Endothelial cell of umbilical vein (primary cell): Measurements from ENCODE around the gene RHBDF1.

Source experiments
- EZH2 ChIP-seq: IDR thresholded peaks from 2 replicates; pipeline ENCODE4 v1.6.1; 2012; ENCODE audit warnings: borderline replicate concordance, low read depth, mild to moderate bottlenecking, moderate library complexity, low read length, inconsistent platforms; ENCODE audit not compliant: severe bottlenecking
- MAX ChIP-seq: IDR thresholded peaks from 2 replicates; pipeline ENCODE4 v1.6.1; 2011; ENCODE audit not compliant: insufficient read depth, insufficient read length
- POLR2A ChIP-seq: IDR thresholded peaks from 2 replicates; pipeline ENCODE4 v1.6.1; 2012; ENCODE audit warnings: low read depth, mild to moderate bottlenecking, control low read depth, low read length
- POLR2AphosphoS5 ChIP-seq: IDR thresholded peaks from 2 replicates; pipeline ENCODE4 v1.6.1; 2012; ENCODE audit warnings: low read depth, mild to moderate bottlenecking, control low read depth, low read length, moderate library complexity; ENCODE audit not compliant: insufficient read depth
- TF ChIP-seq, protein P1 (sequence below), 2 donors: IDR thresholded peaks; 1 replicate in 1 of 2; 2 replicates in 1 of 2; pipeline ENCODE4 v1.5.1; 2011; ENCODE audit warnings: low read length in 2 of 2, mild to moderate bottlenecking in 2 of 2, moderate library complexity in 2 of 2, control low read depth in 1 of 2, inconsistent platforms in 1 of 2, low read depth in 1 of 2; ENCODE audit not compliant: insufficient read depth in 1 of 2; ENCODE audit errors: extremely low read depth in 1 of 2

GRCh38 chr16:62283-62967 lies 10.0 kb downstream of the RHBDF1 start:
- TF ChIP-seq, protein P1, sequence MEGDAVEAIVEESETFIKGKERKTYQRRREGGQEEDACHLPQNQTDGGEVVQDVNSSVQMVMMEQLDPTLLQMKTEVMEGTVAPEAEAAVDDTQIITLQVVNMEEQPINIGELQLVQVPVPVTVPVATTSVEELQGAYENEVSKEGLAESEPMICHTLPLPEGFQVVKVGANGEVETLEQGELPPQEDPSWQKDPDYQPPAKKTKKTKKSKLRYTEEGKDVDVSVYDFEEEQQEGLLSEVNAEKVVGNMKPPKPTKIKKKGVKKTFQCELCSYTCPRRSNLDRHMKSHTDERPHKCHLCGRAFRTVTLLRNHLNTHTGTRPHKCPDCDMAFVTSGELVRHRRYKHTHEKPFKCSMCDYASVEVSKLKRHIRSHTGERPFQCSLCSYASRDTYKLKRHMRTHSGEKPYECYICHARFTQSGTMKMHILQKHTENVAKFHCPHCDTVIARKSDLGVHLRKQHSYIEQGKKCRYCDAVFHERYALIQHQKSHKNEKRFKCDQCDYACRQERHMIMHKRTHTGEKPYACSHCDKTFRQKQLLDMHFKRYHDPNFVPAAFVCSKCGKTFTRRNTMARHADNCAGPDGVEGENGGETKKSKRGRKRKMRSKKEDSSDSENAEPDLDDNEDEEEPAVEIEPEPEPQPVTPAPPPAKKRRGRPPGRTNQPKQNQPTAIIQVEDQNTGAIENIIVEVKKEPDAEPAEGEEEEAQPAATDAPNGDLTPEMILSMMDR (IDR thresholded peaks at IDR 0.05; ENCODE audit: extremely low read depth in 1 of 2, insufficient read depth in 1 of 2, low read depth in 1 of 2, low read length in 2 of 2) = no peak
- TF ChIP-seq EZH2 (no peak), MAX (no peak), POLR2A (no peak), POLR2AphosphoS5 (no peak)
